K562 (cell line): ENCODE measurements around the gene CEP85L. TPM values are rescaled to one million over a fixed set of nuclear protein-coding genes. Genes with fewer than 3 reads are reported as not detected.

Experiments used
- ARID2 ChIP-seq: fragments of 450-650 bp; IDR thresholded peaks from 2 replicates; pipeline ENCODE4 v1.6.1; 2017; ENCODE audit warnings: antibody characterized with exemption, mild to moderate bottlenecking
- CREBBP ChIP-seq: IDR thresholded peaks from one replicate; pipeline ENCODE4 v1.6.1; 2012; ENCODE audit warnings: low read depth, mild to moderate bottlenecking, control low read depth, inconsistent platforms, low read length
- FOXJ2 ChIP-seq: fragments of 200-800 bp; sonication (Bioruptor generic); IDR thresholded peaks from 2 replicates; pipeline ENCODE4 v1.6.1; 2016; ENCODE audit warnings: missing genetic modification characterization, missing compliant biosample characterization
- HDAC2 ChIP-seq: fragments of 450-650 bp; IDR thresholded peaks from 2 replicates; pipeline ENCODE4 v1.6.1; 2016; ENCODE audit warnings: mild to moderate bottlenecking
- HNRNPK ChIP-seq: fragments of 200-400 bp; formaldehyde crosslinking; IDR thresholded peaks from one replicate; pipeline ENCODE4 v1.6.1; 2018; ENCODE audit warnings: mild to moderate bottlenecking, low read depth, low read length; ENCODE audit not compliant: poor library complexity, severe bottlenecking
- JUND ChIP-seq, 2 experiments: IDR thresholded peaks; 2 replicates in 1 of 2; 3 replicates in 1 of 2; pipeline ENCODE4 v1.6.1; 2011; ENCODE audit warnings: borderline replicate concordance in 2 of 2, low read depth in 2 of 2, low read length in 2 of 2, improper control_type of control experiment in 1 of 2, missing biosample characterization in 1 of 2, missing genetic modification characterization in 1 of 2, missing genetic modification reagents in 1 of 2
- NFE2L1 ChIP-seq: fragments of 450-650 bp; IDR thresholded peaks from 2 replicates; pipeline ENCODE4 v1.6.1; 2016; ENCODE audit warnings: missing genetic modification characterization, low read depth, mild to moderate bottlenecking, missing compliant biosample characterization, moderate library complexity, borderline replicate concordance
- REST ChIP-seq, 2 experiments: fragments of 450-650 bp; formaldehyde crosslinking in 1 of 2; IDR thresholded peaks; 2 replicates each; pipeline versions ENCODE4 v1.4.0 to v1.6.1; 2014 to 2020; ENCODE audit warnings: mild to moderate bottlenecking in 2 of 2, borderline replicate concordance in 1 of 2, low read depth in 1 of 2
- STAG1 ChIP-seq: sonication (generic); formaldehyde crosslinking; IDR thresholded peaks from 2 replicates; pipeline ENCODE4 v1.5.0; 2020; ENCODE audit warnings: missing genetic modification reagents, borderline replicate concordance
- ZNF324 ChIP-seq: fragments of 250-450 bp; sonication (Bioruptor Pico); IDR thresholded peaks from 2 replicates; pipeline ENCODE4 v1.4.0; 2020; ENCODE audit warnings: mild to moderate bottlenecking
- ZNF347 ChIP-seq: fragments of 450-650 bp; formaldehyde crosslinking; IDR thresholded peaks from 2 replicates; pipeline ENCODE4 v1.4.0; 2020; ENCODE audit warnings: low read depth, mild to moderate bottlenecking, moderate library complexity
- ZNF584 ChIP-seq: fragments of 200-800 bp; sonication (Bioruptor generic); IDR thresholded peaks from 2 replicates; pipeline ENCODE4 v1.6.1; 2016; ENCODE audit warnings: low read depth, mild to moderate bottlenecking, missing genetic modification characterization, missing compliant biosample characterization
- ZNF785 ChIP-seq: fragments of 250-450 bp; sonication (Bioruptor Pico); IDR thresholded peaks from 2 replicates; pipeline ENCODE4 v1.4.0; 2020; ENCODE audit warnings: mild to moderate bottlenecking
- polyA plus RNA-seq, 8 experiments: library from polyadenylated mRNA; depleted of rRNA in 4 of 8; stranded (reverse) in 5 of 8; unstranded in 3 of 8; fragments of >200 nt; fragmentation: Nextera tagmentation in 2 of 8; fragmentation: Illumina TruSeq in 1 of 8; extraction: Ambion mirVana in 2 of 8; extraction: Trizol in 1 of 8; gene quantifications; 2 replicates each; pipeline versions ENCODE4 v1.2.1 to v1.2.3, GENCODE V29; 2011 to 2014; ENCODE audit warnings: inconsistent platforms in 1 of 8, missing spikeins in 1 of 8
- total RNA-seq, 7 experiments: library from RNA; depleted of rRNA in 6 of 7; stranded (reverse); fragments of >200 nt in 6 of 7; fragmentation: Illumina TruSeq in 2 of 7; extraction: Trizol in 2 of 7; gene quantifications; 2 replicates each; pipeline versions ENCODE4 v1.2.1 to v1.2.3, GENCODE V29; 2011 to 2021; ENCODE audit warnings: low replicate concordance in 1 of 7
- TF ChIP-seq, protein P1 (sequence below): fragments of 250-450 bp; sonication (Bioruptor Pico); IDR thresholded peaks from 2 replicates; pipeline ENCODE4 v1.9.0; 2021; ENCODE audit warnings: mild to moderate bottlenecking, inconsistent platforms
- TF ChIP-seq, protein P2 (sequence below): IDR thresholded peaks from 2 replicates; pipeline ENCODE4 v1.6.1; 2016; ENCODE audit warnings: missing genetic modification characterization, missing compliant biosample characterization

CEP85L gene
- total and polyA plus RNA-seq, 9 of the 15 experiments (the other 6 are each of a cell fraction or from before 2014, with no cell fraction given), result 4.5 to 15.8 (median 8.3) TPM

DNA sequence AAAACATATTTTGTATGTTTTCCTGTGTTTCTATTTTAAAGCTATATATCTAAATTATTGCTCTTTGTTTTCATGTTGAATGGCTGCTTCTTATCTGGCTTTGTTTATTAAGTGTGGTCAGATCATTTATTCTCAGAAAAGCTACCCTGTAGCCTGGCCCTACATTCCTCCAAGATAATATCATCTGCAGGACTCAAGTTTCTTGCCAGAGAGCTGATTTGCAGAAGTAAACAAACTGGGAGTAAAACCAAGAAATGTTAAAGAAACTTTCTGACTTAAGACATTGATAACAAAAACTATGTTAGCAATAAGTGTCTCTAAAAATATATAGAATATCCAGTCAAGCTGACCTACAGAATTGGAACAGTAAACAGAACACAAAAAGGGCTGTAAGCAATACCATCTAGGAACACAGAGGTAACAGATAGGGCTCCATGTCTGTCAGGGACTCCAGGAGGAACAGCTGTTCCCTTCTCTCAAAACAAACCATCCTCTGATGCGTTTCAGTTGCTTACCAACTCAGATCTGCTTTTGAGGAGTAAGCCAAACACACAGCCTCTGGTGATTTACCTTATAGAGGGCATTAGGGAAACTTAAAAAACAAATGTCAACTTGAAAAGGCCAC is 17.5 kb upstream of the CEP85L start (continued):
- no peak; the same call in 1 of the 2 replicates for TF ChIP-seq REST (IDR thresholded peaks at IDR 0.05; ENCODE audit: borderline replicate concordance)
- TF ChIP-seq REST (CRISPR knock-in tag; IDR thresholded peaks at IDR 0.05; ENCODE audit: low read depth), result no peak
- TF ChIP-seq, protein P1, sequence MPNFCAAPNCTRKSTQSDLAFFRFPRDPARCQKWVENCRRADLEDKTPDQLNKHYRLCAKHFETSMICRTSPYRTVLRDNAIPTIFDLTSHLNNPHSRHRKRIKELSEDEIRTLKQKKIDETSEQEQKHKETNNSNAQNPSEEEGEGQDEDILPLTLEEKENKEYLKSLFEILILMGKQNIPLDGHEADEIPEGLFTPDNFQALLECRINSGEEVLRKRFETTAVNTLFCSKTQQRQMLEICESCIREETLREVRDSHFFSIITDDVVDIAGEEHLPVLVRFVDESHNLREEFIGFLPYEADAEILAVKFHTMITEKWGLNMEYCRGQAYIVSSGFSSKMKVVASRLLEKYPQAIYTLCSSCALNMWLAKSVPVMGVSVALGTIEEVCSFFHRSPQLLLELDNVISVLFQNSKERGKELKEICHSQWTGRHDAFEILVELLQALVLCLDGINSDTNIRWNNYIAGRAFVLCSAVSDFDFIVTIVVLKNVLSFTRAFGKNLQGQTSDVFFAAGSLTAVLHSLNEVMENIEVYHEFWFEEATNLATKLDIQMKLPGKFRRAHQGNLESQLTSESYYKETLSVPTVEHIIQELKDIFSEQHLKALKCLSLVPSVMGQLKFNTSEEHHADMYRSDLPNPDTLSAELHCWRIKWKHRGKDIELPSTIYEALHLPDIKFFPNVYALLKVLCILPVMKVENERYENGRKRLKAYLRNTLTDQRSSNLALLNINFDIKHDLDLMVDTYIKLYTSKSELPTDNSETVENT (CRISPR knock-in tag), result no peak
- no peak for TF ChIP-seq ZNF324 (CRISPR knock-in tag)
- TF ChIP-seq ZNF347 (CRISPR knock-in tag), result no peak
- no peak for TF ChIP-seq ZNF785
- no peak for TF ChIP-seq ARID2
- TF ChIP-seq HNRNPK, result no peak
- TF ChIP-seq HDAC2, result no peak
- no peak for TF ChIP-seq CREBBP
- TF ChIP-seq NFE2L1, result no peak
- no peak for TF ChIP-seq STAG1 (CRISPR knock-in tag)
- no peak for TF ChIP-seq ZNF584 (CRISPR knock-in tag)
- no peak for TF ChIP-seq JUND (IDR thresholded peaks at IDR 0.05; ENCODE audit: borderline replicate concordance, low read depth, low read length)
- TF ChIP-seq JUND (tag; IDR thresholded peaks at IDR 0.05; ENCODE audit: borderline replicate concordance, low read depth, low read length), result peak; percentile 39; the same call in 1 of the 3 replicates
- TF ChIP-seq, protein P2, sequence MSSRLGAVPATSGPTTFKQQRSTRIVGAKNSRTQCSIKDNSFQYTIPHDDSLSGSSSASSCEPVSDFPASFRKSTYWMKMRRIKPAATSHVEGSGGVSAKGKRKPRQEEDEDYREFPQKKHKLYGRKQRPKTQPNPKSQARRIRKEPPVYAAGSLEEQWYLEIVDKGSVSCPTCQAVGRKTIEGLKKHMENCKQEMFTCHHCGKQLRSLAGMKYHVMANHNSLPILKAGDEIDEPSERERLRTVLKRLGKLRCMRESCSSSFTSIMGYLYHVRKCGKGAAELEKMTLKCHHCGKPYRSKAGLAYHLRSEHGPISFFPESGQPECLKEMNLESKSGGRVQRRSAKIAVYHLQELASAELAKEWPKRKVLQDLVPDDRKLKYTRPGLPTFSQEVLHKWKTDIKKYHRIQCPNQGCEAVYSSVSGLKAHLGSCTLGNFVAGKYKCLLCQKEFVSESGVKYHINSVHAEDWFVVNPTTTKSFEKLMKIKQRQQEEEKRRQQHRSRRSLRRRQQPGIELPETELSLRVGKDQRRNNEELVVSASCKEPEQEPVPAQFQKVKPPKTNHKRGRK (tag), result no peak
- TF ChIP-seq FOXJ2 (tag), result peak; percentile 76; the same call in 1 of the 2 replicates
